Loucy (cell line): ENCODE data around the gene TCF19.

Experiments
- H2AFZ ChIP-seq: fragments of 200-600 bp; sonication (generic); 2 replicates; pipeline ENCODE4 v1.6.0; 2016; ENCODE audit warnings: antibody characterized with exemption, mild to moderate bottlenecking, low read length, moderate library complexity
- H3F3A ChIP-seq: fragments of 200-600 bp; 2 replicates; pipeline ENCODE4 v1.6.0; 2016; ENCODE audit warnings: antibody characterized with exemption, low read depth, mild to moderate bottlenecking
- H3K27me3 ChIP-seq: fragments of 200-600 bp; sonication (generic); 2 replicates; pipeline ENCODE4 v1.6.1; 2014; ENCODE audit warnings: low read length, mild to moderate bottlenecking; ENCODE audit not compliant: insufficient read depth, poor library complexity, severe bottlenecking
- H3K36me3 ChIP-seq: fragments of 200-600 bp; sonication (generic); 2 replicates; pipeline ENCODE4 v1.6.1; 2016; ENCODE audit warnings: low read length; ENCODE audit not compliant: insufficient read depth
- H3K4me1 ChIP-seq: fragments of 200-600 bp; sonication (generic); 2 replicates; pipeline ENCODE4 v1.5.1; 2014; ENCODE audit warnings: low read length, mild to moderate bottlenecking; ENCODE audit not compliant: insufficient read depth, poor library complexity, severe bottlenecking
- H3K4me2 ChIP-seq: fragments of 200-600 bp; sonication (generic); 2 replicates; pipeline ENCODE4 v1.6.0; 2014; ENCODE audit warnings: antibody characterized with exemption, low read length, low read depth, mild to moderate bottlenecking; ENCODE audit not compliant: poor library complexity, severe bottlenecking
- H3K4me3 ChIP-seq: fragments of 200-600 bp; sonication (generic); 2 replicates; pipeline ENCODE4 v1.5.1; 2014; ENCODE audit warnings: low read length, mild to moderate bottlenecking, mixed read lengths; ENCODE audit not compliant: poor library complexity, severe bottlenecking
- H3K79me2 ChIP-seq: fragments of 200-600 bp; sonication (generic); 2 replicates; pipeline ENCODE4 v1.6.1; 2014; ENCODE audit warnings: low read length; ENCODE audit not compliant: insufficient read depth
- H3K9ac ChIP-seq: fragments of 200-600 bp; sonication (generic); 2 replicates; pipeline ENCODE4 v1.6.0; 2014; ENCODE audit warnings: mild to moderate bottlenecking, low read depth, low read length, moderate library complexity; ENCODE audit not compliant: poor library complexity, severe bottlenecking
- H3K9me2 ChIP-seq: fragments of 200-600 bp; sonication (generic); replicated peaks from 2 replicates; pipeline ENCODE4 v1.6.1; 2016; ENCODE audit warnings: low read depth, low read length, mixed read lengths
- H3K9me3 ChIP-seq: fragments of 200-600 bp; sonication (generic); 2 replicates; pipeline ENCODE4 v1.6.1; 2014; ENCODE audit warnings: mild to moderate bottlenecking, antibody characterized with exemption, low read length, low read depth; ENCODE audit not compliant: insufficient read depth
- H4K20me1 ChIP-seq: fragments of 200-600 bp; sonication (generic); 2 replicates; pipeline ENCODE4 v1.6.0; 2014; ENCODE audit warnings: antibody characterized with exemption, low read length, mild to moderate bottlenecking; ENCODE audit not compliant: insufficient read depth, poor library complexity, severe bottlenecking
- EZH2phosphoT487 ChIP-seq: fragments of 200-600 bp; IDR thresholded peaks from 2 replicates; pipeline ENCODE4 v1.6.1; 2018; ENCODE audit warnings: antibody characterized with exemption, mild to moderate bottlenecking, moderate library complexity, borderline replicate concordance
- TF ChIP-seq, protein P1 (sequence below): fragments of 200-600 bp; sonication (generic); conservative IDR thresholded peaks from 2 replicates; pipeline ENCODE4 v1.5.1; 2014; ENCODE audit warnings: mild to moderate bottlenecking, antibody characterized with exemption, low read length

Gene TCF19, protein sequence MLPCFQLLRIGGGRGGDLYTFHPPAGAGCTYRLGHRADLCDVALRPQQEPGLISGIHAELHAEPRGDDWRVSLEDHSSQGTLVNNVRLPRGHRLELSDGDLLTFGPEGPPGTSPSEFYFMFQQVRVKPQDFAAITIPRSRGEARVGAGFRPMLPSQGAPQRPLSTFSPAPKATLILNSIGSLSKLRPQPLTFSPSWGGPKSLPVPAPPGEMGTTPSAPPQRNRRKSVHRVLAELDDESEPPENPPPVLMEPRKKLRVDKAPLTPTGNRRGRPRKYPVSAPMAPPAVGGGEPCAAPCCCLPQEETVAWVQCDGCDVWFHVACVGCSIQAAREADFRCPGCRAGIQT

DNA sequence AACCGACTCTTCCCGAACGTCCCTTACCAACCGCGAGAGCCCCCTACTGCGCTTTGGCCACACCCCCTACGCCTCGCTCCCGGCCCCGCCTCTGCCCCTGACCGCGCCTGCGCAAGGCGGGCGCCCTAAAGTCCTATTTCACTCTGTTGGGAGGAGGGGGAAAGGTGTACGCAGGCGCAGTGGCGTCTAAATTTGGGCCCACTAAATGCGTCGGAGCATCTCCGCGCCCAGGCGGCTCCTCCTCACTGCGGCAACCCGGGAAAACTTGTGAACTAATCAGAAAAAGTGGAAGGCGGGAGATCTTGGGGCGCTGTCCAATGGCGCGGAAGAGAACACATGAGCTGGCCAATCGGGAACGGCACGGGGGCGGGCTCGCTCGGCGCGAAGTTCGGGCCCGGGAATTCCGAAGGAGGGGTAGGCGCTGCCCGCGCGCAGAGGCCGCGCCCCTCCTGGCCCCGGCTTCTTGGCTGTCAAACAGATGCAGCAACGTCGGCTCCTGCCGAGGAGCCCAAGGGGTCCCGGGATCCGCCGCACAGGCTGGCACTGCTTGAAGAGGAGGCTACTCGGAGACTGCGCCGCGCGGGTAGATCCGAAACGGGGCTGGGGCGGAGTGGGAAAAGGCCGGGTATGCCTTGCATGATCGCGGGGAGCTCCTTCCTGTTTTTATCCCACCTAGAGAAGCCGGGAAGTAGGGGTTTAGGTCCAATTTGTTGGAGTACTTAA is at the start of gene TCF19:
TSS of gene TCF19 (plus strand) at position 450 of the 723 bp plus-strand sequence. CDS start 881 bp downstream, outside the sequence.
- Histone ChIP-seq H3K4me2 (peak within 1 kb of the TSS; percentile 95), H3K4me3 (peak within 1 kb of the TSS; percentile 89), H3K79me2 (peaks cover 57% of the 10 kb centered on the region), H3K4me1 (peaks cover 45% of the 10 kb centered on the region), H3K9ac (peak within 1 kb of the TSS; percentile 88), H3K9me2 (no peaks in the 10 kb centered on the region), H3K9me3 (no peaks in the 10 kb centered on the region), H3K36me3 (no peaks in the 10 kb centered on the region; the same call in 1 of the 2 replicates), H2AFZ (peak within 1 kb of the TSS; percentile 89), H3K27me3 (no peaks in the 10 kb centered on the region), H3F3A (no peaks in the 10 kb centered on the region), H4K20me1 (peaks cover 7% of the 10 kb centered on the region)
- TF ChIP-seq, protein P1, sequence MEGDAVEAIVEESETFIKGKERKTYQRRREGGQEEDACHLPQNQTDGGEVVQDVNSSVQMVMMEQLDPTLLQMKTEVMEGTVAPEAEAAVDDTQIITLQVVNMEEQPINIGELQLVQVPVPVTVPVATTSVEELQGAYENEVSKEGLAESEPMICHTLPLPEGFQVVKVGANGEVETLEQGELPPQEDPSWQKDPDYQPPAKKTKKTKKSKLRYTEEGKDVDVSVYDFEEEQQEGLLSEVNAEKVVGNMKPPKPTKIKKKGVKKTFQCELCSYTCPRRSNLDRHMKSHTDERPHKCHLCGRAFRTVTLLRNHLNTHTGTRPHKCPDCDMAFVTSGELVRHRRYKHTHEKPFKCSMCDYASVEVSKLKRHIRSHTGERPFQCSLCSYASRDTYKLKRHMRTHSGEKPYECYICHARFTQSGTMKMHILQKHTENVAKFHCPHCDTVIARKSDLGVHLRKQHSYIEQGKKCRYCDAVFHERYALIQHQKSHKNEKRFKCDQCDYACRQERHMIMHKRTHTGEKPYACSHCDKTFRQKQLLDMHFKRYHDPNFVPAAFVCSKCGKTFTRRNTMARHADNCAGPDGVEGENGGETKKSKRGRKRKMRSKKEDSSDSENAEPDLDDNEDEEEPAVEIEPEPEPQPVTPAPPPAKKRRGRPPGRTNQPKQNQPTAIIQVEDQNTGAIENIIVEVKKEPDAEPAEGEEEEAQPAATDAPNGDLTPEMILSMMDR, result no peak
- TF ChIP-seq EZH2phosphoT487, result no peak

DNA sequence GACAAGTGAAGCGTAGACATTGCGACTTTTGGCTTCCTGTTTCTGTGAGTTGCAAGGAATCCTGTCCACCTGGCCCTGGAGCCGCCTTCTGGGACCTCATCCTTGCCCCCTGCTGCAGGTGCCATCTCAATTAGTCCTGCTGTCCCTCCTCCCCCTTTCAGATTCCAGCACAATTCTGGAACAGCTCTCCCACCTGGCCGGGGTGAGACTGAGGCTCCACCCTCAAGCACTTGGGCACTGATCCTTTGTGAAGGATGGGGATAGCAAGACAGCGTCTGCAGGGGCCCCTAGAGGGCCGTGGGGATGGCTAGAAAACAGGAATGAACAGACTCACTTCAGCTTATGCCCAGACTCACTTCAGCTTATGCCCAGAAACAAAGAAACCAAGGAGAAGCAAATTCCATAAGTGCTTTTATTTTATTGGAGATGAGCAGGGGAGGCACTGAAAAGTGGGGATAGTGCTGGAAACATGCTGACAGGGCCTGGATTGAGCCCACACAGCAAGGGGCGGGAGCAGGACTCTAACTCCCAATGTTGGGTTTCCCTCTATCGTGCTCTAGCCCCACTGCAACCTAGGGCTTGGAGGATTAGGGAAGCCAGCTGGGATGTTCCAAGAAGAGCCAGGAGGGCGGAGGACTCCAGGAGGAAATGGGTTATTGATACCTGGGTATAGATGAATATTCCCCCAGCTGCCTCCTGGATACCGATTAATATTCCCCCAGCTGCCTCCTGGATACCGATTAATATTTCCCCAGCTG is 47.4 kb upstream of the TCF19 start:
- no peaks in the 10 kb centered on the region for H3K9me3 ChIP-seq
- H3K36me3 ChIP-seq, result no peaks in the 10 kb centered on the region
- H2AFZ ChIP-seq, result no peak overlapping the region
- no peaks in the 10 kb centered on the region for H3K4me1 ChIP-seq
- H3K4me2 ChIP-seq, result no peak overlapping the region
- no peak for TF ChIP-seq EZH2phosphoT487
- TF ChIP-seq, protein P1, result no peak
- no peak overlapping the region for H3K9ac ChIP-seq
- no peaks in the 10 kb centered on the region for H3K27me3 ChIP-seq
- H3K79me2 ChIP-seq, result no peaks in the 10 kb centered on the region
- H3K9me2 ChIP-seq, result no peaks in the 10 kb centered on the region
- no peak overlapping the region for H3K4me3 ChIP-seq
- H3F3A ChIP-seq, result no peaks in the 10 kb centered on the region
- H4K20me1 ChIP-seq, result no peaks in the 10 kb centered on the region

DNA sequence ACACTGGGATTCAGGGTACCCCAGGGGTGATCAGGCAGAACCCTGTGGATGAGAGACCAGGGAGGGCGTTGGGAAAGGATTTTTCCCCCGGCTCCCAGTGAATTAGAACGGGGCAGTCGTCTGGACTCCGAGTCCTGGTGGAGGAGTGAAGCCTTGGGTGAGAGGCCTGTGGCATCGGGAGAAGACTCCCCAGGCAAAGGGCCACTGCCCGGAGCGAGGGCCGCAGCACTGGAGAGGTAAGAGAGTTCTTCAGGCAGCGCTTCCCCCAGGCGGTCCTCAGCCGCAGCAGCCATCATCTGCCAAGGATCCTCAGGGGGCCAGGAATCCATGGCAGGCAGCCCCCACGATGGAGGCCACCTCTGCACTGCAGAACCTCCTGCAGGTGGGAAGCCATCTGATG is 46.7 kb upstream of the TCF19 start:
- H3K36me3 ChIP-seq, result no peaks in the 10 kb centered on the region
- no peaks in the 10 kb centered on the region for H3K9me2 ChIP-seq
- no peak overlapping the region for H3K9ac ChIP-seq
- H2AFZ ChIP-seq, result no peak overlapping the region
- no peaks in the 10 kb centered on the region for H3K9me3 ChIP-seq
- H3K4me1 ChIP-seq, result no peaks in the 10 kb centered on the region
- no peaks in the 10 kb centered on the region for H3K27me3 ChIP-seq
- no peak for TF ChIP-seq EZH2phosphoT487
- TF ChIP-seq, protein P1, result no peak
- H4K20me1 ChIP-seq, result no peaks in the 10 kb centered on the region
- no peak overlapping the region for H3K4me3 ChIP-seq
- H3F3A ChIP-seq, result no peaks in the 10 kb centered on the region
- no peak overlapping the region for H3K4me2 ChIP-seq
- no peaks in the 10 kb centered on the region for H3K79me2 ChIP-seq
